SU-DHL-6 (cell line): ENCODE data around the gene NDUFA8.

Source experiments
- H2AFZ ChIP-seq: fragments of 200-600 bp; sonication (generic); 2 replicates; pipeline ENCODE4 v1.6.1; 2014; ENCODE audit warnings: low read depth, mild to moderate bottlenecking, moderate library complexity, mixed read lengths, antibody characterized with exemption, low read length; ENCODE audit not compliant: severe bottlenecking
- H3F3A ChIP-seq: fragments of 200-600 bp; shearing (Covaris generic); 2 replicates; pipeline ENCODE4 v1.6.0; 2016; ENCODE audit warnings: antibody characterized with exemption, mild to moderate bottlenecking; ENCODE audit not compliant: insufficient read depth
- H3K27ac ChIP-seq: fragments of 200-600 bp; sonication (generic); 2 replicates; pipeline ENCODE4 v1.5.1; 2016; ENCODE audit warnings: low read depth, mild to moderate bottlenecking, low read length, moderate library complexity, mixed read lengths
- H3K27me3 ChIP-seq: fragments of 200-600 bp; sonication (generic), shearing (Covaris generic); 2 replicates; pipeline ENCODE4 v1.6.0; 2014; ENCODE audit warnings: mild to moderate bottlenecking, low read length
- H3K36me3 ChIP-seq: fragments of 200-600 bp; sonication (generic); 2 replicates; pipeline ENCODE4 v1.6.1; 2014; ENCODE audit warnings: mild to moderate bottlenecking, low read length, mixed read lengths
- H3K4me2 ChIP-seq: fragments of 300-600, 200-600 bp; shearing (Covaris generic), sonication (generic); 2 replicates; pipeline ENCODE4 v1.6.0; 2014; ENCODE audit warnings: low read length, low read depth, mild to moderate bottlenecking; ENCODE audit not compliant: poor library complexity, severe bottlenecking
- H3K4me3 ChIP-seq: fragments of 200-600 bp; sonication (generic); 2 replicates; pipeline ENCODE4 v1.5.1; 2014; ENCODE audit warnings: antibody characterized with exemption, low read length, mild to moderate bottlenecking, mixed read lengths; ENCODE audit not compliant: insufficient read depth, poor library complexity, severe bottlenecking
- H3K79me2 ChIP-seq: fragments of 200-600 bp; sonication (generic); 2 replicates; pipeline ENCODE4 v1.6.1; 2014; ENCODE audit warnings: mild to moderate bottlenecking, low read length, moderate library complexity; ENCODE audit not compliant: insufficient read depth
- H3K9ac ChIP-seq: fragments of 200-600 bp; sonication (generic); 2 replicates; pipeline ENCODE4 v1.7.0; 2014; ENCODE audit warnings: mild to moderate bottlenecking, low read length
- H3K9me2 ChIP-seq: fragments of 200-600 bp; sonication (generic); replicated peaks from 2 replicates; pipeline ENCODE4 v1.6.1; 2014; ENCODE audit warnings: low read length; ENCODE audit not compliant: insufficient read depth
- H3K9me3 ChIP-seq: fragments of 200-600 bp; sonication (generic); 2 replicates; pipeline ENCODE4 v1.6.1; 2014; ENCODE audit warnings: low read length, mixed read lengths; ENCODE audit not compliant: insufficient read depth
- H4K20me1 ChIP-seq: fragments of 200-600 bp; sonication (generic); 2 replicates; pipeline ENCODE4 v1.6.1; 2014; ENCODE audit warnings: low read depth, mild to moderate bottlenecking, antibody characterized with exemption, low read length, moderate library complexity, mixed read lengths
- CTCF ChIP-seq: fragments of 200-600 bp; sonication (generic); IDR thresholded peaks from one replicate; pipeline ENCODE4 v1.5.1; 2017; ENCODE audit warnings: antibody characterized with exemption, mild to moderate bottlenecking, low read length, moderate library complexity; ENCODE audit not compliant: insufficient read depth, poor library complexity, severe bottlenecking
- EZH2phosphoT487 ChIP-seq: fragments of 200-600 bp; sonication (generic), shearing (Covaris generic); conservative IDR thresholded peaks from 2 replicates; pipeline ENCODE4 v1.6.1; 2018; ENCODE audit warnings: mild to moderate bottlenecking, antibody characterized with exemption, low read length, moderate library complexity, mixed read lengths

Gene NDUFA8

GRCh38 chr9:122197882-122198281, 38.3 kb upstream of the NDUFA8 start:
- Histone ChIP-seq H3K36me3 (no peaks in the 10 kb centered on the region), H3F3A (no peaks in the 10 kb centered on the region), H2AFZ (no peak overlapping the region), H3K27me3 (no peaks in the 10 kb centered on the region), H3K9ac (no peak overlapping the region), H3K27ac (no peak overlapping the region), H3K9me2 (no peaks in the 10 kb centered on the region), H3K9me3 (no peaks in the 10 kb centered on the region), H4K20me1 (no peaks in the 10 kb centered on the region), H3K79me2 (no peaks in the 10 kb centered on the region), H3K4me3 (no peak overlapping the region), H3K4me2 (no peak overlapping the region)
- TF ChIP-seq EZH2phosphoT487 (no peak), CTCF (no peak)

GRCh38 chr9:122197426-122197825, 37.8 kb upstream of the NDUFA8 start:
- Histone ChIP-seq H3K27ac (no peak overlapping the region), H4K20me1 (no peaks in the 10 kb centered on the region), H3K4me2 (no peak overlapping the region), H3K27me3 (no peaks in the 10 kb centered on the region), H3K9me2 (no peaks in the 10 kb centered on the region), H3K79me2 (no peaks in the 10 kb centered on the region), H3K9ac (no peak overlapping the region), H2AFZ (no peak overlapping the region), H3F3A (no peaks in the 10 kb centered on the region), H3K9me3 (no peaks in the 10 kb centered on the region), H3K4me3 (no peak overlapping the region), H3K36me3 (no peaks in the 10 kb centered on the region)
- TF ChIP-seq CTCF (no peak), EZH2phosphoT487 (no peak)

- Histone ChIP-seq H3K27me3 (no peaks in the 10 kb centered on the region), H3K79me2 (no peaks in the 10 kb centered on the region), H2AFZ (no peak overlapping the region), H3K9me2 (no peaks in the 10 kb centered on the region), H3F3A (no peaks in the 10 kb centered on the region), H3K27ac (no peak overlapping the region), H4K20me1 (no peaks in the 10 kb centered on the region), H3K36me3 (no peaks in the 10 kb centered on the region), H3K9me3 (no peaks in the 10 kb centered on the region), H3K4me2 (no peak overlapping the region), H3K4me3 (no peak overlapping the region), H3K9ac (no peak overlapping the region)
- no peak for TF ChIP-seq CTCF
- no peak for TF ChIP-seq EZH2phosphoT487
Measured at GRCh38 chr9:122195875-122196274, 36.3 kb upstream of the NDUFA8 start.

- H4K20me1 ChIP-seq, result no peaks in the 10 kb centered on the region
- no peak overlapping the region for H2AFZ ChIP-seq
- H3K9me3 ChIP-seq, result no peaks in the 10 kb centered on the region
- no peak overlapping the region for H3K4me3 ChIP-seq
- no peaks in the 10 kb centered on the region for H3K36me3 ChIP-seq
- H3K9ac ChIP-seq, result no peak overlapping the region
- no peak overlapping the region for H3K4me2 ChIP-seq
- no peak overlapping the region for H3K27ac ChIP-seq
- H3K79me2 ChIP-seq, result no peaks in the 10 kb centered on the region
- no peaks in the 10 kb centered on the region for H3K27me3 ChIP-seq
- no peaks in the 10 kb centered on the region for H3K9me2 ChIP-seq
- no peak for TF ChIP-seq CTCF
- no peak for TF ChIP-seq EZH2phosphoT487
- no peaks in the 10 kb centered on the region for H3F3A ChIP-seq
Measured at GRCh38 chr9:122193651-122194050, 34.1 kb upstream of the NDUFA8 start.
